H1 (cell line): ENCODE results near the gene NAT10.

Experiments used
- GABPA ChIP-seq: IDR thresholded peaks from 2 replicates; pipeline ENCODE4 v1.6.1; 2011; ENCODE audit warnings: mild to moderate bottlenecking, low read length, moderate library complexity, borderline replicate concordance; ENCODE audit not compliant: insufficient read depth
- KDM1A ChIP-seq: fragments of 200-600, 300-600 bp; sonication (generic); IDR thresholded peaks from 2 replicates; pipeline ENCODE4 v1.7.1; 2016; ENCODE audit warnings: mild to moderate bottlenecking, low read length, borderline replicate concordance
- POLR2A ChIP-seq, 2 experiments: IDR thresholded peaks; 1 replicate in 1 of 2; 2 replicates in 1 of 2; pipeline ENCODE4 v1.6.1; 2011; ENCODE audit warnings: low read depth in 2 of 2, low read length in 2 of 2, mild to moderate bottlenecking in 2 of 2; ENCODE audit errors: control extremely low read depth in 1 of 2
- TBP ChIP-seq: IDR thresholded peaks from 2 replicates; pipeline ENCODE4 v1.6.1; 2011; ENCODE audit warnings: low read depth, low read length, improper control_type of control experiment
- YY1 ChIP-seq: IDR thresholded peaks from 2 replicates; pipeline ENCODE4 v1.6.1; 2011; ENCODE audit warnings: low read depth, mild to moderate bottlenecking, low read length
- TF ChIP-seq, protein P1 (sequence below): IDR thresholded peaks from 2 replicates; pipeline ENCODE4 v1.6.1; 2012; ENCODE audit warnings: inconsistent platforms
- TF ChIP-seq, protein P2 (sequence below): IDR thresholded peaks from 2 replicates; pipeline ENCODE4 v1.6.1; 2011; ENCODE audit warnings: low read length, improper control_type of control experiment

DNA sequence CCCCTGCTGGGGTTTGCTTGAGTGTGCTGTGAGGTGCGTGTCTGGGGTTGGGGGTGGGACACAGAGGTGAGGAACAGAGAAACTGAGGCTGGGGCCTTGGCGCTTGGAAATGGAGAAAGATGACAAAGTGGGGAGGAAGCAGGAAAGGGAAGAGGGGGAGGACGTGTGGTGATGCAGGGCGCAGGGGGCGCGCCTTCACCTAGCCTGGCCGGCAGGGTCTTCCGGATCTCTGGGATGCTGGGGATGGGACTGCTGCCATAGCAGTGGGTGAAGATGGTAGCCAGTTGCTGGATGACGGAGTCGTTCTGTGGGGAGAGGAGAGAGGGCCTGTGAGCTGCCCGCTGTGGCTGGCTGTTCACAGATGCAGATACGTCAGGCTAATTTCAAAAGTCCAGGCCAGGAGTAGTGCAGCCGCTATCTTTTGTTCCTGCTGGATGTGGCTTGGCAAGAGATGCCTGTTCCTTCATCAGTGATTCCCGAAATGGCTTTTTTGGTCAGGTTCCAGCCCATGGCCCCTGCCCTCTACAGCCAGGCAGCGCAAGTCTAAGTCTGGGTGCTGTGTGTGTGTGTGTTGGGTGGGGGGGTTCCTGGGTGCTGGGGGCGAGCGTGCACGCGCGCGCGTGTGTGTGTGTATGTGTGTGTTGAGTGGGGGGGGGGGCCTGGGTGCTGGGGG lies 54.8 kb downstream of the NAT10 start:
- TF ChIP-seq GABPA = no peak
- no peak for TF ChIP-seq KDM1A
- no peak for TF ChIP-seq YY1
- no peak for TF ChIP-seq POLR2A (IDR thresholded peaks at IDR 0.05; ENCODE audit: control extremely low read depth in 1 of 2, low read depth in 2 of 2, low read length in 2 of 2)
- TF ChIP-seq, protein P1, sequence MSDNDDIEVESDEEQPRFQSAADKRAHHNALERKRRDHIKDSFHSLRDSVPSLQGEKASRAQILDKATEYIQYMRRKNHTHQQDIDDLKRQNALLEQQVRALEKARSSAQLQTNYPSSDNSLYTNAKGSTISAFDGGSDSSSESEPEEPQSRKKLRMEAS = no peak
- no peak for TF ChIP-seq TBP
- TF ChIP-seq, protein P2, sequence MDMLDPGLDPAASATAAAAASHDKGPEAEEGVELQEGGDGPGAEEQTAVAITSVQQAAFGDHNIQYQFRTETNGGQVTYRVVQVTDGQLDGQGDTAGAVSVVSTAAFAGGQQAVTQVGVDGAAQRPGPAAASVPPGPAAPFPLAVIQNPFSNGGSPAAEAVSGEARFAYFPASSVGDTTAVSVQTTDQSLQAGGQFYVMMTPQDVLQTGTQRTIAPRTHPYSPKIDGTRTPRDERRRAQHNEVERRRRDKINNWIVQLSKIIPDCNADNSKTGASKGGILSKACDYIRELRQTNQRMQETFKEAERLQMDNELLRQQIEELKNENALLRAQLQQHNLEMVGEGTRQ = no peak
